SIG-M5 treated with dmso at 0.1 percent for 504 hours (cell line): ENCODE data around the gene HSFX3.
"Not testable (repeated sequence)": the region's sequence is repeated elsewhere in the genome, so short reads cannot be mapped to it uniquely, and the experiment has no call there.

Experiments
- DNase-seq: peaks from one replicate; lab custom pipeline; 2025; ENCODE audit not compliant: unreplicated experiment; lab: John Stamatoyannopoulos, UW

The HSFX3 gene

GRCh38 chrX:149518236-149518635 is 31.5 kb downstream of the HSFX3 start:
- no peak for DNase-seq

- no peak for DNase-seq
Measured at GRCh38 chrX:149517308-149517707, 32.4 kb downstream of the HSFX3 start.

- DNase-seq, result no peak
Measured at GRCh38 chrX:149516604-149517003, 33.1 kb downstream of the HSFX3 start.

GRCh38 chrX:149515954-149516602 is 33.6 kb downstream of the HSFX3 start:
- no peak for DNase-seq

GRCh38 chrX:149513825-149514428 is 35.8 kb downstream of the HSFX3 start:
- DNase-seq, result no peak

GRCh38 chrX:149512225-149512885 is 37.4 kb downstream of the HSFX3 start:
- peak; percentile 68 for DNase-seq

- DNase-seq, result peak; percentile 34
Measured at GRCh38 chrX:149511081-149511480, 38.6 kb downstream of the HSFX3 start.

GRCh38 chrX:149510386-149510785 is 39.3 kb downstream of the HSFX3 start:
- DNase-seq, result peak; percentile 16

GRCh38 chrX:149508467-149508866 is 41.3 kb downstream of the HSFX3 start:
- DNase-seq, result no peak

- DNase-seq, result no peak
Measured at GRCh38 chrX:149506349-149506748, 43.4 kb downstream of the HSFX3 start.

GRCh38 chrX:149505671-149506070 is 44.1 kb downstream of the HSFX3 start:
- no peak for DNase-seq

- DNase-seq, result peak; percentile 84
Measured at GRCh38 chrX:149504915-149505651, 44.6 kb downstream of the HSFX3 start, which contains the start of gene IDS. IDS (minus strand) TSS chrX:149505306; CDS start chrX:149505137, 169 bp downstream.

GRCh38 chrX:149504226-149504914 is 45.4 kb downstream of the HSFX3 start:
- peak; percentile 12 for DNase-seq

GRCh38 chrX:149503446-149503845 is 46.3 kb downstream of the HSFX3 start:
- peak; percentile 64 for DNase-seq

GRCh38 chrX:149502923-149503322 is 46.8 kb downstream of the HSFX3 start:
- DNase-seq, result not testable (repeated sequence)

GRCh38 chrX:149499766-149500165 is 50.0 kb downstream of the HSFX3 start:
- DNase-seq, result no peak

- DNase-seq, result no peak
Measured at GRCh38 chrX:149498767-149499166, 51.0 kb downstream of the HSFX3 start.
